HTR-8/SVneo (cell line): ENCODE data around the gene PIK3C2G.
"Not testable (repeated sequence)": the region's sequence is repeated elsewhere in the genome, so short reads cannot be mapped to it uniquely, and the experiment has no call there.

Source experiments
- DNase-seq: peaks from one replicate; pipeline ENCODE4 v3.0.0; 2011; ENCODE audit warnings: low spot score, mixed read lengths; ENCODE audit not compliant: insufficient read length
- FAIRE-seq: peaks from 2 replicates; lab custom pipeline; 2011; peaks lifted over from hg19 to GRCh38; lab: Jason Lieb, UNC

PIK3C2G gene

DNA sequence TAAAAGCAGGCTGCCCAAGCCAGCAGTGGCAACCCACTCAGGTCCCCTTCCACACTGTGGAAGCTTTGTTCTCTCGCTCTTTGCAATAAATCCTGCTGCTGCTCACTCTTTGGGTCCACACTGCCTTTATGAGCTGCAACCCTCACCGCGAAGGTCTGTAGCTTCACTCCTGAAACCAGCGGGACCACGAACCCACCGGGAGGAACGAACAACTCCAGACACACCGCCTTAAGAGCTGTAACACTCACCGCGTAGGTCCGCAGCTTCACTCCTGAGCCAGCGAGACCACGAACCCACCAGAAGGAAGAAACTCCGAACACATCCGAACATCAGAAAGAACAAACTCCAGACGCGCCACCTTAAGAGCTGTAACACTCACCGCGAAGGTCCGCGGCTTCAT lies 239.4 kb downstream of the PIK3C2G start:
- not testable (repeated sequence) for DNase-seq, FAIRE-seq

DNA sequence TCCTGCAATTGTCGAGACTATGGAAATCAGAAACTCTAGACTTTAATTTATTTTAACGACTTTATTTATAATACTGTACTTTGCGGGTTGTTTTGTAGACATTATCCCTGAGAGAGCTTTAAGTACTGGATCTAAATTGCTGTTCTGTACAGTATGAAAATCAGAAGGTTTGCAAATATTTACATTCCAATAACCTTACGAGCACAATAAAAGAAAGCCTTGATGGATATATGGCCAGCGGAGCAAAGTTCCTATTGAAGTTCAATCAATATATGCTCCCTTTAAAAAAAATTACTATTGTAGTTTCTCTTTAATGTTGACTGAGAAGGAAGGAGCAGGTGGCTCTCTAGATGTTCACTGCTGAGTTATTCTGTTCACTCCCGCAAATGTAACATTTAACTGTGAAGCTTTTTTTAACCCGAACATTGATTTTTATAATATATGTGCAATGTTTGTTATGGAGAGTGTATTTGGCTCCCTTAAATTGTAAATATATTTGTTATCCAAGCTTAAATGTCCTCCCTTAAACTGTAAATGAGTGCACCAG lies 241.2 kb downstream of the PIK3C2G start:
- no peak for DNase-seq
- no peak for FAIRE-seq

DNA sequence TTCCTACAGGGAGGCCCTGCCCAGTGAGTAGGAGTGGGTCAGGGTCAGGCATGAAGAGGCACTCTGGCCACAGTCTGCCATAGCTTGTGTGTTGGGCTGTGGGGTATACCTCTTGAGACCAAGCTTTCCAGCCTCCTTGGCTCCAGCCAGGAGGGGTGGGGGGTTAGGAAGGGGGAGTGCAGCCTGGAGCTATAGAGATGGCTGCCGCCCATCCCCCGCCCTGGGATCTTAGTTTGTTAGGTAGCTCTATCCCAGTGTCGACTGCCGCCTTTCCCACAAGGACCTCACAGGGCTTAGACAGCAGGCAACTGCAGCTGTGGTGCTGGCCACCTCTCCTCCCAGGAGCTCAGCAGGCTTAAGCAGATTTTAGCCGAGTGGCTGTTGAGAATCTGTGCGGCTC lies 260.1 kb downstream of the PIK3C2G start:
- DNase-seq, result no peak
- FAIRE-seq, result no peak

DNA sequence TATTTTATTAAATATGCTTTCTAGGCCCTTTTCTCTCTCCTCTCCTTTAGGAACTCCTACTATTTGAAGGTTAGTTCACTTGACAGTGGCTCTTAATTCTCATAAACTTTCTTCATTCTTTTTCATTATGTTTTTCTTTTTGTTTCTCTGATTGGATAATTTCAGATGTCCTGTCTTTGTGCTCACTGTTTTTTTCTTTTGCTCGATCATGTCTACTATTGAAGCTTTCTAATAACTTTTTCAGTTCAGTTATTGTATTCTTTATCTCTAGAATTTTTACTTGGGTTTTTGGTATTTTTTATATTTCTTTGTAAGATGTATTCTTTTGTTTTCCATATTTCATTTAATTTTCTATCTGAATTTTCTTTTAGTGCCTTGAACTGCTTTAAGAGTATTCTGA lies 261.5 kb downstream of the PIK3C2G start:
- FAIRE-seq (no peak), DNase-seq (no peak)

DNA sequence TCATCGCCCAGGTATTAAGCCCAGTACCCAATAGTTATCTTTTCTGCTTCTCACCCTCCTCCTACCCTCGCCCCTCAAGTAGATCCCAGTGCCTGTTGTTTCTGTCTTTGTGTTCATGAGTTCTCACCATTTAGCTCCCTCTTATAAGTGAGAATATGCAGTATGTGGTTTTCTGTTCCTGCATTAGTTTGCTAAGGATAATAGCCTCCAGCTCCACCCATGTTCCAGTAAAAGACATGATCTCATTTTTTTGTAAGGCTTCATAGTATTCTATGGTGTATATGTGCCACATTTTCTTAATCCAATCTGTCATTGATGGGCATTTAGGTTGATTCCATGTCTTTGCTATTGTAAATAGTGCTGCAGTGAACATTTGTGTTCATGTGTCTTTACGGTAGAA lies 281.2 kb downstream of the PIK3C2G start:
- FAIRE-seq, result not testable (repeated sequence)

DNA sequence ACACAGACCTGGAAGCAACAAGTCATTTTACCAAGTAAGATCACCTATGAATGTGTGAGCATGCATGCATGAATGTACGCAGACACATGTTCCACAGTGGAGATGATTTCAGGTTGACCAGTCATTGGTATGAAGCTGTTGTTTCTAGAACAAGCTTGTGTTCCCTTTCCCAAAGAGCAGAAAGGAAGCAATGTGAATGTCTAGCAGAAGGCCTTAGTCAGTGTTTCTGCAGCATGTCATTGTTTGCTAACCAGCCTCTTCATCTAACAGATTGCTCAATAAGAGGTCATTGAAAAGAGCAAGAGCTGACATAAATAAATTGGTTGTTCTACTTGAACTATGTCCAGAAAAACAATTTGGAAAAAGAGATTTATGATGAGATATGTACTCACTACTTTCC lies 285.1 kb downstream of the PIK3C2G start:
- FAIRE-seq, result no peak
- no peak for DNase-seq

More for the DNA sequence above, 281.2 kb downstream of the PIK3C2G start:
- not testable (repeated sequence) for DNase-seq

DNA sequence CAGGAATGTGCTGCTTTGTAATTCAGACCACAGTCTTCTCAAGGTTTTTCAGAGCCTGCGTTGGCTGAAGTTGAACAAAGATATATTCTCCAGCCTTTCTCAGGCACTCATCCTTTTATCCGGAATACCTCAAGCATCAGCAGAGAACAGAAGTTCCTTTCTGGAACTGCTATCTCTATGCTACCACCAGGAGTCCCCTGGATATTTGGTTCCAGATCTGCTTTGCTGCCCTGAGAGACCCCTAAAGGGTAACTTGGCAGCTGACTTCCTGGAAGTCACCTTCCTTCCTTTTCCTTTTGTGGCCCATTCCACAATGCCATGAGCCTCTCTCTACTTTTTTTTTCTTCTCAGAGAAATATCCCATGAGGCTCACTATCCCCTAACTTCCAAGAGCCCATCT lies 288.3 kb downstream of the PIK3C2G start:
- DNase-seq (no peak), FAIRE-seq (no peak)

DNA sequence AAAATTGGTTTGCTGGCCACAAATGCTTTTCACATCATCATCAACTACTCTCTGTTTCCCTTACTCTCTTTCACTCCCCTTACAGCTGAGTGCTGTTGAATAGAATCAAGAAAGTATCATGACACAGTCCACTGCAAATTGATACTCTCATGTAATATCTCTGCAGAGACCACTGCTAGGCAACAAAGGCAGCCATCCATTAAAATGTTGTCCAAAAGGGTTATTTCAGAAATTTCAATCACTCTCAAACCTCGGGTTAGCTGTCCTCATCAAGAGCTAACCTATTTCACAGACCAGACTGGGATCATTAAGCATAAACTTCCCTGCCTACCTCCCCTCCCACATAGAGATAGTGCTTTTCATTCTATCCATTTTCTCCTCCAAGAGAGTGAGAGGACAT lies 289.8 kb downstream of the PIK3C2G start:
- no peak for FAIRE-seq
- no peak for DNase-seq

DNA sequence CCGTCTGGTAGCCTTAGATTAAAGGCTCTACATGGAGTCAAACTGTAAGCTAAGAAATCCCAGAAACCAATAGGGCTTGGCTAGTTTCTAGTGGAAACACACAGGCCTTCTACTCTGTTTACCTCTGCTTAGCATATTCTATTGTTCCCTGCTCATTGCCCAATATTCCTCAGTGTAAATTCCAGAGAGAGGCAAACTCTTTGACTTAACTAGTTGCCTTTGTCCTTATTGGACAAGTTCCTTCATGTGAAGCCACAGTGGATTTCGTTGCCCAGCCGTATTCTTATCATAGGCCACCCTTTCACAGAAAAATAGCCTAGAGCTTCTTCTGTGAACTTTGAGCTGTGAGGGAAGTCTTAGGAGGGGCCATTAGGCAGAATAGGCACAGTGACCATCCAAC lies 290.4 kb downstream of the PIK3C2G start:
- FAIRE-seq, result no peak

DNA sequence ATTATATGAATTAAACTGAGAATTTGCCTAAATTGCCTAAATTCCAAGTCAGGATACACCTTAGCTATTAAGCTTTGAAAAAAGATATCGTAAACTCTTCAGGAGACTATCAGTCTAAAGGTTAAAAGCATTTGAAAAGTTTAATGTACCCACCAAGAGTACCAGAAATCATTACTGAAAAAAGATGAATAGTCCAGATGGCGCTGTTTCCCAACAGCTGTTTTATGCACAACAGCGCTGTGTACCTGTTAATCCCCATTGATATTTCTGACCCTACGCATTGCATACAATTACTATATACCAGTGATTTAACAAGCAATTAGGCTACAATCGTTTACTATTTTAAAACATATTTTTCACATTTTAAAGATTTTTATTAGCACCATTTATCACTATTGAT lies 291.5 kb downstream of the PIK3C2G start:
- FAIRE-seq (no peak), DNase-seq (no peak)

More for the DNA sequence above, 290.4 kb downstream of the PIK3C2G start:
- DNase-seq, result no peak

DNA sequence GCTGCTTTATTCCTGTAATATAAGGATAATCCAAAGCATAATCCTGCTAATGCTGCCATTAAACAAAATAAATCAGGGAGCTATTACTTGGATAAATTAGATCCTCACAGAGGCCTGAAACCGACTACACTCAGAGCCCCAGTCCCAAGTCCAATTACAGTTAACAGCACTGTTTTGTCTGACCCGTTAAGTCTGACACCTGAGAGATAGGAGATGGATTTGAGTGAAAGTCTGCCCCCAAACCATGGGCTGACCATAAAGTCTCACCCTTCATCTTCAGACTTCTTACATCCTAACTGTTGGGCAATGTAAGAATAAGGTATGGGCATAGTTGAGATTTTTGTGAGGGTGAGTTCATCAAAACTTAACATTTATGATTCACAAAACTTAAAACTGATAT lies 294.8 kb downstream of the PIK3C2G start:
- DNase-seq (no peak), FAIRE-seq (no peak)

DNA sequence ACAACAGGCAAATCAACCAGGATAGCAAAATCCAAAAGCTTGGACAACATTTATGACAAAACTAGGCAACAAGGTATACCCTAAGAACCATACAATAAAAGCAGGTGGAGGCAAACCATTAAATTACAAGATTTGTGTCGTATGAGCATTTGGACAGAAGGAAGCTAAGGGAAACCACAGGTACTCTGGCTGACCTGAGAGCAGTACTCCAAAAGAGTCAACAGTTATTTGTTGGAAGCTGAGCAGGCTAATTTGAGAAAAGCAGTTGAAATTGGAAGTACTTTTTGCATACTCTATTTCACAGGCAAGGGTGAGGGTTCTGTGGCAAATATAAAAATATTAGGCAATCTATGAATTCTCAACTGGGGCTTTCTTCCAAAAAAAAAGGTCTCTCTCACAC lies 297.9 kb downstream of the PIK3C2G start:
- DNase-seq (no peak), FAIRE-seq (no peak)

DNA sequence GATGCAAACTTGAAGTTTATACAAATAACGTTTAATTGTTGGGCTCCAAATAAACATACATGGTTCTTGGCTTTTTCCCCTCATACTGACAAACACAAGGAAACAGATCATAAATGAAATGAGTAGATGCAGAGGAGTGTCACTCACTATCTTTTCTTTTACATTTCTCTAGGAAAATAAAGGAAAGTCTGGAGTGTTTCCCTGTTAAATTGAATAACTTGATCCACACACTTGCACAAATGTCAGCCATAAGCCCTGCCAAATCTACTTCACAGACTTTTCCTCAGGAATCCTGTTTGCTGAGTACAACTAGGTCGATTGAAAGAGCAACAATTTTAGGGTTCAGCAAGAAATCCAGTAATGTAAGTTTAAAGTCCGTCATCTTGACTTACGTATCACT lies 301.2 kb downstream of the PIK3C2G start:
- no peak for DNase-seq
- no peak for FAIRE-seq

DNA sequence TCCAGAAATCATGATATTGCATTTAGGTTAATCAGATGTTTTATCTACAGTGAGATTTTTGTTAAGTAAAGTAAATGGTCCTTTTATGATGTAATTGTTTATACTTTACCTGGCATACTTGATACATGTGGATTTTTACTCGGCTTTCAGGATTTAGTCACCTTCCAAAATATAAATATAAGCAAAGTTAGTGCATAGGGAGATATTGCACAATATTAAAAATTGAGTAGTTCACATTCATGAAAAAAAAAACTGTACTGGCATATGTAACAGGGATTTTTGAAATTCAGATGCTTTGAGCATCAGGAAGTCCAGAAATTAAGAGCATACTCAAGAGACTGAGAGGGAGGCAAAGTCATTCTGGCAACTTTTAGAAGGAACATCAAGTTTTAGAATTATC lies 303.0 kb downstream of the PIK3C2G start:
- no peak for FAIRE-seq
- DNase-seq, result no peak

DNA sequence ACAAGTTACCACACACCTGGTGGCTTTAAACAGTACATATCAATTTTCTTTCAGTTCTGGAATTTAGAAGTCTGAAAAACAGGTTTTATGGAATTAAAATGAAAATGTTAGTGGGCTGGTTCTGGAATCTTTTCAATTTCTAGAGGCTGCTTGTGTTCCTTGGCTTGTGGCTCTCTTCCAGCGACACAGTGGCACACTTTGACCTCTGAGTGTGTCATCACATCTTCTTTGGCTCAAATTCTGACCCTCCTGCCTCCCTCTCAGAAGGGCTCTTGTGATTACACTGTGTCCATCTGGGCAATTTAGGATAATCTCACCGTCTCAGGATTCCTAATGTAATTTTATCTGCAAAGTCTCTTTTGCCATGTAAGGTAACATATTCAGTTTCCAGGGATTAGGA lies 306.5 kb downstream of the PIK3C2G start:
- DNase-seq (no peak), FAIRE-seq (no peak)

DNA sequence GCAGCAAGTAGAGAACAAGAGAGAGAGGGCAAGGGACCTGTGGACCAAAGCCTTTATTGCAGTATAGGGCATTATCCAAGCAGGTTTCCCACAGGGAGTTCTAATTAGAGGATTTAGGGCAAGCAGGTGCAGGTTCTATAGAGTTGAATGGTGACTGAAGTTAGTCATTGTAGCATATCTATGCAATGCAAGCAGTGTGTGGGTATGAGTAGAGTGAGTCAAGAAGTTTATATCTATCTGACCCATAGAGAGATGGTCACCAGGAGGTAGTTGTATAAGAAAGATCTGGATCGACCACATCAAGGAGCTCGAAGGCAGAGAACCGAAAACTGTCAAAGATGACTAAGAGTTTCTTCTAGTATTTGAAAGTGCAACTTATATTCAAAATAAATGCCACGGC lies 309.2 kb downstream of the PIK3C2G start:
- no peak for FAIRE-seq
- no peak for DNase-seq

DNA sequence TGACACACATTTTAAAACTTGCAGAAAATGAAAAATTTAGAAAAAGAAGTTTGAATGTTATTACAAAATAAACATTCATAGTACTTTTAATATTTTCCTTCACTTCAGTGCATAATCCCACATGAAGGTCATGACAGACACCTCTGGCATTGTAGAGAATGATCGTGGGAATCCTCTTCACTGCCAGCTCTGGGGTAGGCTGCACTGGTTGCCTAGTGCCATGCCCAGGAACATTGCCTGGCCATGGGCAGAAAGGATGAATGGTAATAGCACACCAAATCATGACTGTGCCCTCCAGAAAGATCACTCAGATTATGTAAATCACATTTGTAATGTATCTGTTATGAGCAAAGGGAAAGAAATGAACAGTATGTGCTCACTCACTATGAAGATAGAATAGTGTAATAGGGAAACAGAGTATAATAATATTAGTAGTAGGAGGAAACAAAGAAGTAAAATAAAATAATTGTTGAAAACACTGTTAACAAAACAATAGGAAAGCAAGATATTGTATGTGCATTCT lies 314.8 kb downstream of the PIK3C2G start:
- DNase-seq (no peak), FAIRE-seq (no peak)

DNA sequence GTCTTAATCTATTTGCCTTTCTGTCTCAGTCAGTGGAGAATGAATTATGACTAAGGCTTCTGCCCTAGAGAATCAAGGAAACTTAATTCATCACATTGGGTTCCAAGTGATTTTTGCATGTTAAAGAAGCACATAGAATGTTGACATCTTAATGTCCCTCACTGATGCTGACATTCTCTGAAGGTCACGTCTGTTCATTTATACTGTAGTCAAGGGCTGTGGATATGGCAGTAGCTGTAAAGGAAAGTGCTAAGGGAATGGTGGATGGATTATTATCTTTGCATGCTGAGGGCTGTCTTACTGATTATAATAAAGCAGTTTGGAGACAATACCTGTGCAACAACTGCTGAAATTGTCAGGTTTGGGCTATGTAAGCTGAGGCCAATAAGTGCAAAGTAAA lies 315.3 kb downstream of the PIK3C2G start:
- no peak for DNase-seq
- no peak for FAIRE-seq

DNA sequence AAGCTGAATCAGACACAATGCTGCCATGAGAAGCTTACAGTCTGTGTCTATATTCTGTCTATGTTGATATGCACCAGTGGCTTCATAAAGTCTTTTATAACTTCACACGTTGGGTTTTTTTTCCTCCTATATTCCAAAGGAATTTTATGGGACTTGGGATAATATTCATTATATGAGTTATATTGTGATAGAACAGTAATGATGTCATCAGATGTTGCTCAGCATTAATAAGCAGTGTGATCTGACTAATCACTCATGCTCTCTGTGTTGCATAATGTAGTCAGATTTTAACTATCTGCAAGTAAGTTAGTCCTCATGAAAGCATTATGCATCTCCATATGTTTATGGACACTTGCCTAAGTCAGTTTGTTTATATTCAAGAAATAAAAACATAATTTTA lies 316.9 kb downstream of the PIK3C2G start:
- FAIRE-seq, result no peak
- no peak for DNase-seq

DNA sequence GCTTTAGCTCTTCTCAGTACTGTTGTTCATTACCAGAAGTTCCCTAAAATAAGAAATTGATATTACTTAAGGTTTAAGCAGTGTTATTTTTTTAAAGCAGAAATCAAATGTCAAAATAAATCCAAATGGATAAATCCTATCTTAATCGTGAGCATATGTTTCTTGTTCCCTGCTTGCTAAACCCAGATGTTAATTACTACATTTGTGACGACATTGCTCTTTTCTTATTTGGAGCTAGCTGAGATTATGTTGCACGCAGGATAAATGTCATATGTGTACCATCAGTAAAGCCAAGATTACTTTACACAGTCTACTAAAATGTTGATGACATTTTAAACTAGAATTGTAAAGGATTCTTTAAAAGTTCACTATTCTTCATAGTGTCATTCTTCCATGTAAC lies 319.0 kb downstream of the PIK3C2G start:
- FAIRE-seq, result no peak
- no peak for DNase-seq

DNA sequence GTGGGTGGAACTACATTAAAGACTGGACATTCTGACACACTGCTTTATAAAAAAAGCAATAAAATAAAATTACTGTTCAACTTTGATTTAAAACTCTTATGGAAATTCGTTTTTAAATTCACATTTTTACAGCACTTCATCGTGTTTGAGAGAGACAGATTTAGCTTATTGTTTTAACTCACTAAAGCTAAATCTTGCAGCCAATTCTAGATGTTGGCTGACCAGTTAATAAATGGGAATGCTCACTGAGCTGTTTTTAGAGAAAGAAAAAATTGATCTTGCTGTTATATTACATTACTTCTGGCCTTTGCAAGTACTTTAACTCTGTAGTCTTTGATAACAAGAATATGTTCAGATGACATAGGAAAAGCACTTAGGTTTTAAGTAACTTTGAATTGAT lies 319.4 kb downstream of the PIK3C2G start:
- FAIRE-seq (no peak), DNase-seq (no peak)

DNA sequence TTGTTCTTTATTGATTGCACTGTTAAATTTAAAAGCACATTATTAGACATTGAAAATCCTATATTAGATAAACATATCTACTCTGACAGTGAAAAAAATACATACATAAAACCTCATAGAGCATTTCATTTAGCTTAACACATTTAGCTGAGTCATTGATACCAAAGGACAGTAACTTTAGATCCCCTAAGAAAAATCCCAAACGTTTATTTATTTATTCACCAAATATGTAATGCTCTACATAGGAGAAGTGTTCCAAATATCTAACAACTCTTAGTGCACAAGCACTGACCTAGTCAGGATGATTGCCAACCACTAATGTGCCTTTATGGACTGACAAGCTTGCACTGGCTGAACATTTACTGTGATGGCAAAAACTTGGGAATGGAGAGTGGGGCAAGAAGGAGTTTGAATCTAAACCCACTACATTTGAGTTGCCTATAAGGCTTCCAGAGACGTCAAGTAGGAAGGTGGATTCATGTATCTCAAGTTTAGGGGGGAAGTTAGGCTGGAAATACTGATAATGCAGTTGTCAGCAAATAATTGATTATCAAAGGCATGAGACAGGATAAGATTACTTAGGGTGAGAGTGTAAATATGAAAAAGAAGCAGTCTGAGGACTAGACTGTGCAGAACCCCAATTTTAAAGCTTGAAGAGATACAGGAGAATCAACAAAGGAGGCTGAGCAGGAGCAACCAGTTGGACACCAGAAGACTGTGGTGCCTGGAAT lies 320.1 kb downstream of the PIK3C2G start:
- no peak for FAIRE-seq
- DNase-seq, result no peak
